ENCODE results near the gene TNRC6A.
"Not testable (repeated sequence)": the region's sequence is repeated elsewhere in the genome, so short reads cannot be mapped to it uniquely, and the experiment has no call there.

TNRC6A gene

DNA sequence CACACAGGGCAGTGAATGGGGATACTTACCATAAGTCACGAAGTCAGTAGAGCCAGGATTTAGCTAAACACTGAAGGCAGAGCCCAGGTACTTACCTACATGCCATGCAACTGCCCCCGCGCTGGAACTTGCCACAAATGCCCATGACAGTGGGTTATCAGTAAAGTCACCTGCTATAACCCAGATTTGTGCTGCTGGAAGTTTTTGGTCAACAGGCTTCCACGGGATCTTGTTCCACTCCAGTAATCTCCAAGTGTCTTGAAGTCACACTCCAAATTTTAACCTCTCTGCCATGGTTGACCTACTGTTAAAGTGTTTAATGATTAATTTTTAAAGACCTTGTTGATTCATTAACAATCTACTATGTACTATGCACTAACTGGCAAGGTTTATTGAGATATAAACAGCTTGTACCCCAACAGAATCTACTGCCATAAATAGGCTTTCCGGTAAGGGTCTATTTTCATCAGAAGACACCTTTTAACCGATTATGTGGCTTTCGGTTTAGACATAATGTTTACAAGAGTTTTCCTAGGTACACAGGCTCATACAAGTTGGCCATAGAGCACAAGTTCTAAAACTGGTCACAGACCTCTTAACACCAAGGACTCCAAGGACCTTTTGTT lies 110.0 kb downstream of the TNRC6A start:
- CTCF ChIA-PET, result interaction anchor here (0.7 to 0.9 kb wide), 2 partner anchors 13 to 290 kb away, joined by 3 to 4 read pairs; no protein-coding TSS in a partner anchor
- TF ChIP-seq, protein P1, sequence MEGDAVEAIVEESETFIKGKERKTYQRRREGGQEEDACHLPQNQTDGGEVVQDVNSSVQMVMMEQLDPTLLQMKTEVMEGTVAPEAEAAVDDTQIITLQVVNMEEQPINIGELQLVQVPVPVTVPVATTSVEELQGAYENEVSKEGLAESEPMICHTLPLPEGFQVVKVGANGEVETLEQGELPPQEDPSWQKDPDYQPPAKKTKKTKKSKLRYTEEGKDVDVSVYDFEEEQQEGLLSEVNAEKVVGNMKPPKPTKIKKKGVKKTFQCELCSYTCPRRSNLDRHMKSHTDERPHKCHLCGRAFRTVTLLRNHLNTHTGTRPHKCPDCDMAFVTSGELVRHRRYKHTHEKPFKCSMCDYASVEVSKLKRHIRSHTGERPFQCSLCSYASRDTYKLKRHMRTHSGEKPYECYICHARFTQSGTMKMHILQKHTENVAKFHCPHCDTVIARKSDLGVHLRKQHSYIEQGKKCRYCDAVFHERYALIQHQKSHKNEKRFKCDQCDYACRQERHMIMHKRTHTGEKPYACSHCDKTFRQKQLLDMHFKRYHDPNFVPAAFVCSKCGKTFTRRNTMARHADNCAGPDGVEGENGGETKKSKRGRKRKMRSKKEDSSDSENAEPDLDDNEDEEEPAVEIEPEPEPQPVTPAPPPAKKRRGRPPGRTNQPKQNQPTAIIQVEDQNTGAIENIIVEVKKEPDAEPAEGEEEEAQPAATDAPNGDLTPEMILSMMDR (conservative IDR thresholded peaks at IDR 0.05; ENCODE audit: low read depth), result no peak
- POLR2A ChIA-PET (ENCODE audit: low non-redundant PET), result no interaction called here
- H3K27ac ChIP-seq, result no peak overlapping the region
- no peak for DNase-seq (ENCODE audit: low spot score)

DNA sequence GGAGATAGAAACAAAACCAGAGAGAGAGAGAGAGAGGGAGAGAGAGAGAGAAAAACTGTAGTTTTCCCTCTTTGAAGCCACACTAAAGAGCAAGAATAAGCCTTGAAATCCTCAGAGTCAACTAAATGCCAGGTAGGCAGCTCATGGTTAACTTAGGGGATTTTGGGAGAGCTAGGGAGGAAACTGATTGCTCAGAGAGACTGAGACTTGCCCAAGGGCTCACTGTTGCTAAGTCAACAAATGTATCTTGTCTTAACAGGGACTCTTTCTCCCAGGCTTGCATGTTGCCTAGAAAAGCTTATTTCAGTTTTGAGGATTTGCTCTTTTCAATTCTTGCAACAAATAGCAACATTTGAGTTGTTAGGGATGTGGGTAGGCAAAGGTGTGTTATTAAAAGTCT lies 111.8 kb downstream of the TNRC6A start:
- no peak overlapping the region for H3K27ac ChIP-seq
- ChIA-PET POLR2A (ENCODE audit: low non-redundant PET) (no interaction called here), CTCF (interaction anchor here (0.8 kb wide), 1 partner anchor 11 kb away, joined by 3 read pairs; no protein-coding TSS in a partner anchor)
- DNase-seq (ENCODE audit: low spot score), result no peak
- TF ChIP-seq, protein P1 (conservative IDR thresholded peaks at IDR 0.05; ENCODE audit: low read depth), result no peak

DNA sequence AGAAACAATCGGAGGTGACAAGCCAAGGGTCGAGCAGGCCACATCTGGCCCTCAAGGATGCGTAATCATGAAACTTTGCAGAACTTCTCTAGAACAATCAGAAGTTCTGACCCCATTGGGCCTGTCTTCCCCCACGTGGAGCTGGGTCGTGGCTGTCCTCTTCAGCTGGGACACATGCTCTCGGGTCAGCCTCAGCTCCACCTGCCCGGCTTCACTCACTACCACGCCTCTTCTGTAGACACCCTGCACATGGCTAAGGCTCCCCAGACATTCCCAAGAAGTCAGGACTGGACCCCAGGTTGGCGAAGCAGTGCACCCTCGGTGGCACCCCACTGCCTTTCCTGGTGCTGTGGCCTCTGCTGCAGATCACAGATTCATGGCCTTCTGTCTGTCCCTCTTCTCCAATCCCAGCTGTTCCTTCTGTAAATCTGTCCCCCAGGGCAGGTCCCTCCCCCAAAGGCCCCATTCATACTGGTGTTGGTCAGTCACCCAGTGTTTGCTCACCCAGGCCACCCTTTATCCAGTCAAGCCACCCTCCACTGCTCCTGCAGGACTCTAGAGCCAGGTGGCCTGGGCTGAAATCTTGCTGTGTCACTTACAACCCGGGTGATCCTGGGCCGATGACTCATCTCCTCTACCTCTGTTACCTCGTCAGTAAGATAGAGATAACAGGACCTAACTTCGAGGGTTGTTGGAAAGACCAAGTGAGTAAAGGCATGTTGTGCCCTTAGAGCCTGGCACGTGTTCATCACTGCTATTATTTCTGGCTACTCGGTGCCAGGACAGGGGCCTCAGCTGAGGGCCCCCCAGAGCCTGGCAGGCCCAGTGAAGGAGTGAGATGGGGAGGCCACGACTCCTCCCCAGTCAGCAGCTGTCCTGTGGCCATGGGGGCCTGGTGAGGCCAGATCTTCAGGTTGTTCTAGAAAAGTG lies 114.9 kb downstream of the TNRC6A start:
- CTCF ChIA-PET, result interaction anchor here (0.5 kb wide), 1 partner anchor 300 kb away, joined by 4 read pairs; no protein-coding TSS in a partner anchor
- peak; percentile 35 for DNase-seq (ENCODE audit: low spot score)
- no peak overlapping the region for H3K27ac ChIP-seq
- POLR2A ChIA-PET (ENCODE audit: low non-redundant PET), result no interaction called here
- TF ChIP-seq, protein P1 (conservative IDR thresholded peaks at IDR 0.05; ENCODE audit: low read depth), result no peak

DNA sequence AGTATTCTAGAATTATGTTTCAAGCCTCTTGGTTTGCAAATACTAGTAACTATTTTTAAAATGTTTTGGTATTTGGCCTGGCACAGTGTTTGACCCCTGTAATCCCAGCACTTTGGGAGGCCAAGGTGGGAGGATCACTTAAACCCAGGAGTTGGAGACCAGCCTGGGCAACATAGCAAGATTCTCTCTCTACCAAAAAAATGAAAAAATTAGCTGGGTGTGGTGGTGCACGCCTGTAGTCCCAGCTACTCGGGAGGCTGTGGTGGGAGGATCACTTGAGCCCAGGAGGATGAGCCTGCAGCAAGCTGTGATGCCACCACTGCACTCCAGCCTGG lies 115.5 kb downstream of the TNRC6A start:
- CTCF ChIA-PET; POLR2A ChIA-PET (ENCODE audit: low non-redundant PET); H3K27ac ChIP-seq; DNase-seq (ENCODE audit: low spot score): not testable (repeated sequence)

DNA sequence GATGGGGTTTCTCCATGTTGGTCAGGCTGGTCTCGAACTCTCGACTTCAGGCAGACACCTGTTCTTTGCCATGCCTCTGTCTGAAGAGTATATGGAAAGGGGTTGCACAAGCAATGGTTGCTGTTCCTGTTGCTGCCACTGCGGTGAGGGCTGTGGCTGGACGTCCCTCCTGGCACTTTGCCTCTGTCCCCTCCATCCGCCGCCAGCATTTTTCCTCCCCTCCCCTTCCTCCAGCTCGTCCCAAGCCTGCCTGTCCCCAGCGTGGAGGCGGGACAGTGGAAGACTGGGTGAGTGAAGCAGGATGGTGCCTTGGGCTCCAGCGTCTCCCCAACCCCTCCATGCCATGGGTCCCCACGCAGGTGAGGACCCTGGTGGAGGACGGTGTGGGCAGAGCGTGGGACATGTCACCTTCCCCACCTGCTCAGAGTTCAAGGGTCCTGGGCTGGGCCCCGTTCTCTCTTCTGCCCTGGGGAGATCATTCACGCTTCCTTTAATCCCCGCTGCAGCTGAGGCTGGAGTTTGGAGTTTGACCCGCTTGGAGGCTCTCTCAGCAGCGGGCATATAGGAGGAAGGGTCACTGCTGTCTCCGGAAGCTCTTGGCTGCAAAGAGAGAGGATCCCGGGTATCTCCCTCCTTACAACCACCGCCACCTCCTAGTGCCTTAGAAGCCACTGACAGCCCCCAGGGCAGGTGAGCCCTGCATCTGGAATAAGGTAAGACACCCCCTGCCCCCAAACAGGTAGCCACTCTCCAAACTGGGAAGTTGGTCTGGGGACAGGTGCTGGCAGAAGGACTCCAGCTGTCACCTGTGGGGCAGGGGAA lies 116.5 kb downstream of the TNRC6A start, which contains the start of gene SLC5A11:
Gene SLC5A11, plus strand, starts transcription at position 238 of the 822 bp plus-strand sequence. CDS start 12,681 bp downstream, outside the sequence.
- H3K27ac ChIP-seq, result no peak within 1 kb of the TSS
- TF ChIP-seq, protein P1 (conservative IDR thresholded peaks at IDR 0.05; ENCODE audit: low read depth), result no peak
- CTCF ChIA-PET, result interaction anchor here (0.6 kb wide), 1 partner anchor 113 kb away, joined by 3 read pairs; no protein-coding TSS in a partner anchor
- no peak for DNase-seq (ENCODE audit: low spot score)
- POLR2A ChIA-PET (ENCODE audit: low non-redundant PET), result no interaction called here

DNA sequence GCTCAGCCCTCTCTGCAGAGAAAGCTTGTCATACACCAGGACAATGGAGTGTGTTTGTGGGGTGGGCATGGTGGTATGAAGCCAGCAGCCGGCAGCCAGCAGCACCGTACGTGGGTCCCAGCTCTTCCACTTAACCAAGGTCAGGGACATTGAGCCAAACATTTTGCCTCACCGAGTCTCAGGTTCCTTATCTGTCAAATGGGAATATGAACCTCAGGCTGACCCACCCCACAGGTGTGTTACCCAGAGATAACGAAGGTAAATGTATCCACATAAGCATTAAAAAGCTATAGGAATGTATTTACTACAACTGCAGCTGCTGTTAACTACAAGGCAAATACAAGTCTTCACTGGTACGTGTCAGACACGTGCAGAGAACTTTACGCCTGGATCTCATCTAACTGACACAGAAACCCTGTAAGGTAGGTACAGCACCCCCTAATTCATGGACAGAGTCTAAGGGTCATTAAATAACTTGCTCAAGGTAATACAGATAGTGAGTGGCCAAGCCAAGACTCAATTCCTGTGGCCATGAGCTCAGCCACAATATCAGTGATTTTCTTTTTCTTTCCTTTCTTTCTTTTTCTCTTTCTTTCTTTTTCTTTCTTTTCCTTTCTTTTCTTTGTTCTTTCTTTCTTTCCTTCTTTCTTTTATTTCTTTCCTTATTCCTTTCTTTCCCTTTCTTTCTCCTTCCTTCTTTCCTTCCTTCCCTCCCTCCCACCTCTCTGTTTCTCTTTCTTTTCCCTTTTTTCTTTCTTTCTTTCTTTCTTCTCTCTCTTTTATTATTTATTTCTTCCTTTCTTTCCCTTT lies 117.3 kb downstream of the TNRC6A start:
- TF ChIP-seq, protein P1 (conservative IDR thresholded peaks at IDR 0.05; ENCODE audit: low read depth), result no peak
- POLR2A ChIA-PET (ENCODE audit: low non-redundant PET), result no interaction called here
- DNase-seq (ENCODE audit: low spot score), result no peak
- no peak overlapping the region for H3K27ac ChIP-seq
- CTCF ChIA-PET, result interaction anchor here (0.6 kb wide), 1 partner anchor 112 kb away, joined by 3 read pairs; no protein-coding TSS in a partner anchor

All from RWPE1 (cell line).